ENCODE measurements around the gene AGAP3. TPM values are rescaled to one million over a fixed set of nuclear protein-coding genes. Genes with fewer than 3 reads are reported as not detected.

Gene AGAP3
- total and polyA plus RNA-seq, 4 experiments from 2014 or later: 3.0 to 65.8 (median 31.2) TPM

- intact Hi-C loops (cut with micrococcal nuclease): no loop called here
- no peaks in the 10 kb centered on the region for H3K27me3 ChIP-seq (ENCODE audit: insufficient read depth, low read length)
- ChIA-PET POLR2A (ENCODE audit: partially characterized antibody) (no interaction called here), CTCF (ENCODE audit: partially characterized antibody) (no interaction called here)
- H3K27ac Mint-ChIP-seq: no peak overlapping the region
- no peak for DNase-seq
- peaks cover 27 to 36% of the 10 kb centered on the region in 2 donors for H3K36me3 Mint-ChIP-seq
- H3K9me3 Mint-ChIP-seq: peaks cover 0 to 2% (median 0%) of the 10 kb centered on the region in 8 donors
- no peak overlapping the region for H3K27ac ChIP-seq (ENCODE audit: low read depth, low read length)
- no peaks in the 10 kb centered on the region for H3K27me3 Mint-ChIP-seq
- H3K36me3 ChIP-seq (ENCODE audit: insufficient read depth, low read length): no peaks in the 10 kb centered on the region
- H3K4me3 Mint-ChIP-seq: no peak overlapping the region
- no peak overlapping the region for H3K4me3 ChIP-seq (ENCODE audit: low read length in 2 of 2)
- peaks cover 0 to 2% (median 0%) of the 10 kb centered on the region in 4 donors for H3K4me1 Mint-ChIP-seq
- no peaks in the 10 kb centered on the region for H3K4me1 ChIP-seq (ENCODE audit: insufficient read depth, low read length)
- H3K9me3 ChIP-seq (ENCODE audit: control insufficient read depth in 1 of 2, low read length in 2 of 2): no peaks in the 10 kb centered on the region
Observed at GRCh38 chr7:151143261-151144015, 57.2 kb downstream of the AGAP3 start.

- Mint-ChIP-seq H3K4me3 (no peak overlapping the region), H3K27me3 (peaks cover 0 to 3% of the 10 kb centered on the region in 2 donors), H3K36me3 (peaks cover 27 to 34% of the 10 kb centered on the region in 2 donors), H3K4me1 (peaks cover 0 to 2% (median 0%) of the 10 kb centered on the region in 4 donors), H3K27ac (peak overlapping the region in 1 of 7 donors; percentile 1), H3K9me3 (peaks cover 0 to 2% (median 0%) of the 10 kb centered on the region in 8 donors)
- POLR2A ChIA-PET (ENCODE audit: partially characterized antibody): no interaction called here
- no peaks in the 10 kb centered on the region for H3K9me3 ChIP-seq (ENCODE audit: control insufficient read depth in 1 of 2, low read length in 2 of 2)
- no peak for DNase-seq
- intact Hi-C loops (cut with micrococcal nuclease): no loop called here
- H3K27ac ChIP-seq (ENCODE audit: low read depth, low read length): no peak overlapping the region
- CTCF ChIA-PET (ENCODE audit: partially characterized antibody): interaction anchor here (1.0 to 1.4 kb wide), 3 partner anchors 20 to 28 kb away, joined by 3 read pairs; partner anchors contain the start of gene GBX1
- H3K4me1 ChIP-seq (ENCODE audit: insufficient read depth, low read length): no peaks in the 10 kb centered on the region
- no peaks in the 10 kb centered on the region for H3K27me3 ChIP-seq (ENCODE audit: insufficient read depth, low read length)
- H3K4me3 ChIP-seq (ENCODE audit: low read length in 2 of 2): no peak overlapping the region
- H3K36me3 ChIP-seq (ENCODE audit: insufficient read depth, low read length): no peaks in the 10 kb centered on the region
Observed at GRCh38 chr7:151144387-151144786, 58.1 kb downstream of the AGAP3 start.

- DNase-seq: no peak
- Histone ChIP-seq H3K27ac (ENCODE audit: low read depth, low read length) (no peak overlapping the region), H3K36me3 (ENCODE audit: insufficient read depth, low read length) (no peaks in the 10 kb centered on the region), H3K27me3 (ENCODE audit: insufficient read depth, low read length) (no peaks in the 10 kb centered on the region), H3K9me3 (ENCODE audit: control insufficient read depth in 1 of 2, low read length in 2 of 2) (no peaks in the 10 kb centered on the region), H3K4me3 (ENCODE audit: low read length in 2 of 2) (no peak overlapping the region), H3K4me1 (ENCODE audit: insufficient read depth, low read length) (no peaks in the 10 kb centered on the region)
- peaks cover 14 to 22% of the 10 kb centered on the region in 2 donors for H3K36me3 Mint-ChIP-seq
- intact Hi-C loops (cut with micrococcal nuclease): no loop called here
- H3K27me3 Mint-ChIP-seq: peaks cover 1 to 7% of the 10 kb centered on the region in 2 donors
- POLR2A ChIA-PET (ENCODE audit: partially characterized antibody): no interaction called here
- peaks cover 0 to 2% (median 0%) of the 10 kb centered on the region in 8 donors for H3K9me3 Mint-ChIP-seq
- CTCF ChIA-PET (ENCODE audit: partially characterized antibody): interaction anchor here (1.1 kb wide), 1 partner anchor 97 kb away, joined by 3 read pairs; no protein-coding TSS in a partner anchor
- H3K4me1 Mint-ChIP-seq: peaks cover 0 to 2% (median 0%) of the 10 kb centered on the region in 4 donors
- no peak overlapping the region for H3K4me3 Mint-ChIP-seq
- no peak overlapping the region for H3K27ac Mint-ChIP-seq
Observed at GRCh38 chr7:151146761-151147160, 60.5 kb downstream of the AGAP3 start.

DNA sequence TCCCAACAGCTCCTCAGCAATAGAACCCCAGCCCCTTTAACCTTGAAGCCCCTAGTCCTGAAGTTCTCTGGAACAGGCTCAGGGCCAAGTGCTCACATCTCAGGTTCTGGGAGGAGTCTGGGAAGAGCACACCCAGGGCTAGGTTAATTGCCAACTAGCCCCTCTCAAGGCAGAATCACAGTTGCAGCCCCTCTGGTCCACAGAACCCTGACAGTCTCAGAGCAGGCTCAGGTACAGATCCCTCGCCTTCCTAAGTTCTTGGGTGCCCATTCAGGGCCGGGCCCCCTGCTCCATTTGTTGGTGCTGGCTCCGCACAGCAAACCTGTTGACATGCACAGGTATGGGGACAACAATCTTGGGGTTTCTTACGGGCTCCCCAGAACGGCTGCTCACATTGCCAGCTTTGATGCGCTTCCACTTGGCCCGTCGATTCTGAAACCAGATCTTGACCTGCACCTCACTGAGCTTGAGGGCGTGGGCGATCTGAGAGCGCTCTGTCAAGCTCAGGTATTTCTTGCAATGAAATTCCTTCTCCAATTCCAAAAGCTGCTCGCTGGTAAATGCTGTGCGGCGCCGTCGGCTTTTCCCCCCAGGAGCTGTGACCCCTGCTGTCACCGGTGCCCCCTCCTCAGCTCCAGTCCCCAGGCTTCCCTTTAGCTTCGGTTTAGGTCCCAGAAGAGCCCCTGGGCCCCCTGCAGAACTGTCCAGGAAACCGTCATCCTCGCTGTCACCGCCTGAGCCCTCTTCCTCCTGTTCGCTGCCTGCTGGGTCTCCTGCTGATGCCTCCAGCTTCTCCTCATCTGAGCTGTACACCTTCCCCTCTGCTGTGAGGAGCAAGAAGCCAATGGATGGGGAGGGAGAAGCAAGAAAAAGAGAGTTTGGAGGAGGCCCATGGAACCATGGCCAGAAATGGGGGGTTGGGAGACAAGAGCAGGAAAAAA is 62.3 kb downstream of the AGAP3 start:
- no peak overlapping the region for H3K4me3 Mint-ChIP-seq
- no peak for DNase-seq
- CTCF ChIA-PET (ENCODE audit: partially characterized antibody): interaction anchor here (0.8 to 1.6 kb wide), 3 partner anchors 19 to 24 kb away, joined by 3 to 4 read pairs (median 3); partner anchors contain the start of gene GBX1
- Histone ChIP-seq H3K27me3 (ENCODE audit: insufficient read depth, low read length) (no peaks in the 10 kb centered on the region), H3K36me3 (ENCODE audit: insufficient read depth, low read length) (no peaks in the 10 kb centered on the region), H3K4me3 (ENCODE audit: low read length in 2 of 2) (no peak overlapping the region), H3K9me3 (ENCODE audit: control insufficient read depth in 1 of 2, low read length in 2 of 2) (no peaks in the 10 kb centered on the region), H3K27ac (ENCODE audit: low read depth, low read length) (no peak overlapping the region), H3K4me1 (ENCODE audit: insufficient read depth, low read length) (no peaks in the 10 kb centered on the region)
- intact Hi-C loops (cut with micrococcal nuclease): no loop called here
- no peaks in the 10 kb centered on the region for H3K9me3 Mint-ChIP-seq
- peaks cover 1 to 7% of the 10 kb centered on the region in 2 donors for H3K27me3 Mint-ChIP-seq
- POLR2A ChIA-PET (ENCODE audit: partially characterized antibody): interaction anchor here (0.6 kb wide), 1 partner anchor 80 kb away, joined by 4 read pairs; no protein-coding TSS in a partner anchor
- H3K4me1 Mint-ChIP-seq: no peaks in the 10 kb centered on the region
- H3K27ac Mint-ChIP-seq: peak overlapping the region in 1 of 7 donors; percentile 40
- H3K36me3 Mint-ChIP-seq: peaks cover 7 to 9% of the 10 kb centered on the region in 2 donors

DNA sequence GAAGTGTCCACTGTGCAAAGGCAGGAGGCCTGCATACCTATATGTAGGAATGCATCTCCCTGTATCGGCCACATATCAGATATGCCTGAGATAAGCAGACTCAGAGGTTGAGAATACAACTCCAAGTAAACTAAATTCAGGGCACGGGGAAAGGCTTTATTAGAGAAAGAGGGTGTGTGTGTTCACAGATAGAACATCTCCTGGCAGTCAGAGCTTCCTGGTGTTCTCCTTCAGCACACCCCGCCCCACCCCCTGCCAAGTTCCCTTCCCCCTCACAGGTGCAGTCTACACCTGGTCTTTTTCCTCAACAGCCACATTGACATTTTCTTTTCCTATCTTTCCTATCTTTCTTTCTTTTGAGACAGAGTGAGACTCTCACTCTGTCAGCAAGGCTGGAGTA is 64.1 kb downstream of the AGAP3 start:
- Mint-ChIP-seq H3K27me3 (peaks cover 6 to 11% of the 10 kb centered on the region in 2 donors), H3K27ac (no peak overlapping the region), H3K4me1 (no peaks in the 10 kb centered on the region), H3K4me3 (no peak overlapping the region), H3K36me3 (no peaks in the 10 kb centered on the region), H3K9me3 (no peaks in the 10 kb centered on the region)
- Histone ChIP-seq H3K27me3 (ENCODE audit: insufficient read depth, low read length) (peaks cover 6% of the 10 kb centered on the region), H3K9me3 (ENCODE audit: control insufficient read depth in 1 of 2, low read length in 2 of 2) (no peaks in the 10 kb centered on the region), H3K27ac (ENCODE audit: low read depth, low read length) (no peak overlapping the region), H3K36me3 (ENCODE audit: insufficient read depth, low read length) (no peaks in the 10 kb centered on the region), H3K4me3 (ENCODE audit: low read length in 2 of 2) (no peak overlapping the region), H3K4me1 (ENCODE audit: insufficient read depth, low read length) (no peaks in the 10 kb centered on the region)
- ChIA-PET CTCF (ENCODE audit: partially characterized antibody) (interaction anchor here (1.5 kb wide), 1 partner anchor 21 kb away, joined by 3 read pairs; no protein-coding TSS in a partner anchor), POLR2A (ENCODE audit: partially characterized antibody) (no interaction called here)
- DNase-seq: no peak
- intact Hi-C loops (cut with micrococcal nuclease): no loop called here

- CTCF ChIA-PET (ENCODE audit: partially characterized antibody): no interaction called here
Observed at GRCh38 chr7:151152643-151153513, 66.6 kb downstream of the AGAP3 start.

More at GRCh38 chr7:151152643-151153513, 66.6 kb downstream of the AGAP3 start:
- Mint-ChIP-seq H3K27me3 (peaks cover 11 to 22% of the 10 kb centered on the region in 2 donors), H3K27ac (no peak overlapping the region), H3K4me1 (no peaks in the 10 kb centered on the region), H3K4me3 (no peak overlapping the region), H3K36me3 (no peaks in the 10 kb centered on the region), H3K9me3 (no peaks in the 10 kb centered on the region)
- no peak overlapping the region for H3K4me3 ChIP-seq (ENCODE audit: low read length in 2 of 2)
- H3K27ac ChIP-seq (ENCODE audit: low read depth, low read length): no peak overlapping the region
- DNase-seq: no peak
- POLR2A ChIA-PET (ENCODE audit: partially characterized antibody): no interaction called here
- intact Hi-C loops (cut with micrococcal nuclease): no loop called here
- H3K36me3 ChIP-seq (ENCODE audit: insufficient read depth, low read length): no peaks in the 10 kb centered on the region
- H3K4me1 ChIP-seq (ENCODE audit: insufficient read depth, low read length): no peaks in the 10 kb centered on the region
- H3K27me3 ChIP-seq (ENCODE audit: insufficient read depth, low read length): peaks cover 8% of the 10 kb centered on the region
- H3K9me3 ChIP-seq (ENCODE audit: control insufficient read depth in 1 of 2, low read length in 2 of 2): no peaks in the 10 kb centered on the region

Data from CD4-positive, alpha-beta memory T cell (primary cell).